Measurements from ENCODE around the gene MAD1L1.

DNA sequence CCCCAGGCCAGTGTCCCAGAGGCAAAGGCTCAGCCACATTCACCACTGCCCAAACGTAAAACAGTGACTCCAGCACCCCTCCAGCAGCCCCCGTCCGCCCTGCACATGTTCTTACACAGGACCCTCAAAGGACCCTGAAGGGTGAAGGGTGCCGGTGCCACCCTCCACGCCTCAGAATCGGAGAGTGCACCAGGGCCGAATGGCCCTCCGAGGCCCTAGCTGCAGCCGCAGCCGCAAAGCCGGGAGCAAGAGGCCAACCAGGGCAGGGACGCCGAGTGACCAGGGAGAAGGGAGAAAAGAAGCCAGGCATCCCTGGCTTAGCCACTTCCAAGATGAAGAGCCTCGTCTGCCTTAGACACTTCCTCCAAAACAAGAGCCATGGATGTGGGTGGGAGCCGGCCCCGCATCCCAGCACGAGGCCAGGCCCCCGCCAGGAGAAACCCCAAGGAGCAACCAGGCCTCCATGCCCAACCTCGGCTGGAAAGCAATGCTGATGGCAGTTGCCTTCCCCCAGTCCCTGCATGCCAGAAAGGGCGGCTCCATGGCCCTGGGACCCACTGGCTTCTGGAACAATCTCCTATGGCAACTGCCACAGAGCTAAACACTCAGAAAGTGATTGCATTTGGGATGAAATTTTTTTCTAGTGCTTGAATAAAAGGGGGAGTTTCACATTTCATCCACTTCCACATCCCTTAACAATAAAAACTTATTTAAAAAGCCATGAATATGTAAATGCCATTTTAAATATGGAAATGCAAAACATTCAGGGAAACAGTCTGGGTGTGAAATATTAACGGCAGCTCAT, 92.3 kb downstream of the MAD1L1 start:
- TF ChIP-seq CTCF (tag by site-specific recombination; IDR thresholded peaks at IDR 0.05) (no peak), ZNF776 (tag by site-specific recombination; IDR thresholded peaks at IDR 0.05; ENCODE audit: borderline replicate concordance) (no peak), FEZF1 (tag by site-specific recombination; IDR thresholded peaks at IDR 0.05) (no peak), ZNF112 (tag by site-specific recombination; IDR thresholded peaks at IDR 0.05) (no peak), ZNF133 (tag by site-specific recombination; IDR thresholded peaks at IDR 0.05) (no peak), ZNF580 (tag by site-specific recombination; IDR thresholded peaks at IDR 0.05) (no peak), ZSCAN18 (tag by site-specific recombination; IDR thresholded peaks at IDR 0.05) (no peak)
- TF ChIP-seq, protein P1, sequence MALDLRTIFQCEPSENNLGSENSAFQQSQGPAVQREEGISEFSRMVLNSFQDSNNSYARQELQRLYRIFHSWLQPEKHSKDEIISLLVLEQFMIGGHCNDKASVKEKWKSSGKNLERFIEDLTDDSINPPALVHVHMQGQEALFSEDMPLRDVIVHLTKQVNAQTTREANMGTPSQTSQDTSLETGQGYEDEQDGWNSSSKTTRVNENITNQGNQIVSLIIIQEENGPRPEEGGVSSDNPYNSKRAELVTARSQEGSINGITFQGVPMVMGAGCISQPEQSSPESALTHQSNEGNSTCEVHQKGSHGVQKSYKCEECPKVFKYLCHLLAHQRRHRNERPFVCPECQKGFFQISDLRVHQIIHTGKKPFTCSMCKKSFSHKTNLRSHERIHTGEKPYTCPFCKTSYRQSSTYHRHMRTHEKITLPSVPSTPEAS (tag by site-specific recombination; IDR thresholded peaks at IDR 0.05): no peak
- TF ChIP-seq, protein P2, sequence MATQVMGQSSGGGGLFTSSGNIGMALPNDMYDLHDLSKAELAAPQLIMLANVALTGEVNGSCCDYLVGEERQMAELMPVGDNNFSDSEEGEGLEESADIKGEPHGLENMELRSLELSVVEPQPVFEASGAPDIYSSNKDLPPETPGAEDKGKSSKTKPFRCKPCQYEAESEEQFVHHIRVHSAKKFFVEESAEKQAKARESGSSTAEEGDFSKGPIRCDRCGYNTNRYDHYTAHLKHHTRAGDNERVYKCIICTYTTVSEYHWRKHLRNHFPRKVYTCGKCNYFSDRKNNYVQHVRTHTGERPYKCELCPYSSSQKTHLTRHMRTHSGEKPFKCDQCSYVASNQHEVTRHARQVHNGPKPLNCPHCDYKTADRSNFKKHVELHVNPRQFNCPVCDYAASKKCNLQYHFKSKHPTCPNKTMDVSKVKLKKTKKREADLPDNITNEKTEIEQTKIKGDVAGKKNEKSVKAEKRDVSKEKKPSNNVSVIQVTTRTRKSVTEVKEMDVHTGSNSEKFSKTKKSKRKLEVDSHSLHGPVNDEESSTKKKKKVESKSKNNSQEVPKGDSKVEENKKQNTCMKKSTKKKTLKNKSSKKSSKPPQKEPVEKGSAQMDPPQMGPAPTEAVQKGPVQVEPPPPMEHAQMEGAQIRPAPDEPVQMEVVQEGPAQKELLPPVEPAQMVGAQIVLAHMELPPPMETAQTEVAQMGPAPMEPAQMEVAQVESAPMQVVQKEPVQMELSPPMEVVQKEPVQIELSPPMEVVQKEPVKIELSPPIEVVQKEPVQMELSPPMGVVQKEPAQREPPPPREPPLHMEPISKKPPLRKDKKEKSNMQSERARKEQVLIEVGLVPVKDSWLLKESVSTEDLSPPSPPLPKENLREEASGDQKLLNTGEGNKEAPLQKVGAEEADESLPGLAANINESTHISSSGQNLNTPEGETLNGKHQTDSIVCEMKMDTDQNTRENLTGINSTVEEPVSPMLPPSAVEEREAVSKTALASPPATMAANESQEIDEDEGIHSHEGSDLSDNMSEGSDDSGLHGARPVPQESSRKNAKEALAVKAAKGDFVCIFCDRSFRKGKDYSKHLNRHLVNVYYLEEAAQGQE (tag by site-specific recombination; IDR thresholded peaks at IDR 0.05): no peak
- TF ChIP-seq, protein P3, sequence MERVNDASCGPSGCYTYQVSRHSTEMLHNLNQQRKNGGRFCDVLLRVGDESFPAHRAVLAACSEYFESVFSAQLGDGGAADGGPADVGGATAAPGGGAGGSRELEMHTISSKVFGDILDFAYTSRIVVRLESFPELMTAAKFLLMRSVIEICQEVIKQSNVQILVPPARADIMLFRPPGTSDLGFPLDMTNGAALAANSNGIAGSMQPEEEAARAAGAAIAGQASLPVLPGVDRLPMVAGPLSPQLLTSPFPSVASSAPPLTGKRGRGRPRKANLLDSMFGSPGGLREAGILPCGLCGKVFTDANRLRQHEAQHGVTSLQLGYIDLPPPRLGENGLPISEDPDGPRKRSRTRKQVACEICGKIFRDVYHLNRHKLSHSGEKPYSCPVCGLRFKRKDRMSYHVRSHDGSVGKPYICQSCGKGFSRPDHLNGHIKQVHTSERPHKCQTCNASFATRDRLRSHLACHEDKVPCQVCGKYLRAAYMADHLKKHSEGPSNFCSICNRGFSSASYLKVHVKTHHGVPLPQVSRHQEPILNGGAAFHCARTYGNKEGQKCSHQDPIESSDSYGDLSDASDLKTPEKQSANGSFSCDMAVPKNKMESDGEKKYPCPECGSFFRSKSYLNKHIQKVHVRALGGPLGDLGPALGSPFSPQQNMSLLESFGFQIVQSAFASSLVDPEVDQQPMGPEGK (tag by site-specific recombination; IDR thresholded peaks at IDR 0.05): no peak

Data from HEK293 (cell line).